Esophagus (tissue), 2 donors: ENCODE results near the gene ERBB4. TPM values are rescaled to one million over a fixed set of nuclear protein-coding genes. Genes with fewer than 3 reads are reported as not detected.

Experiments
- H3K27ac ChIP-seq, 2 donors: one replicate each; pipeline ENCODE4 v1.5.1; 2013; ENCODE audit warnings: low read depth in 2 of 2, mild to moderate bottlenecking in 2 of 2, inconsistent platforms in 1 of 2, low read length in 1 of 2, moderate library complexity in 1 of 2
- H3K27me3 ChIP-seq, 2 donors: one replicate each; pipeline ENCODE4 v1.6.1; 2013; ENCODE audit warnings: low read length in 2 of 2, control low read depth in 1 of 2, mild to moderate bottlenecking in 1 of 2; ENCODE audit not compliant: insufficient read depth in 2 of 2, control insufficient read depth in 1 of 2
- H3K36me3 ChIP-seq, 2 donors: one replicate each; pipeline ENCODE4 v1.6.1; 2013; ENCODE audit warnings: low read length in 1 of 2; ENCODE audit not compliant: control insufficient read depth in 2 of 2, insufficient read depth in 2 of 2
- H3K4me1 ChIP-seq, 2 donors: one replicate each; pipeline ENCODE4 v1.6.1; 2013; ENCODE audit warnings: low read length in 1 of 2; ENCODE audit not compliant: control insufficient read depth in 2 of 2, insufficient read depth in 2 of 2
- H3K4me3 ChIP-seq, 2 donors: one replicate each; pipeline ENCODE4 v1.5.1; 2013; ENCODE audit warnings: low read length in 2 of 2, mild to moderate bottlenecking in 2 of 2, low read depth in 1 of 2, moderate library complexity in 1 of 2
- H3K9me3 ChIP-seq, 2 donors: one replicate each; pipeline ENCODE4 v1.6.1; 2013; ENCODE audit warnings: mild to moderate bottlenecking in 2 of 2, low read depth in 1 of 2, low read length in 1 of 2, moderate library complexity in 1 of 2; ENCODE audit not compliant: control insufficient read depth in 2 of 2, insufficient read depth in 1 of 2
- WGBS, 2 donors: extraction: QIAGEN DNeasy Blood & Tissue Kit; methylation state at CpG; one replicate each; pipeline ENCODE4 v1.1.7; 2013; 5-methylcytosine and 5-hydroxymethylcytosine counted together
- polyA plus RNA-seq, 2 donors: library from polyadenylated mRNA; stranded (reverse); fragments of 200-250 nt; gene quantifications; one replicate each; pipeline ENCODE4 v1.2.3, GENCODE V29; 2013
- donor health status: healthy with polysubstance abuse.
- donor health status: Bipolar disorder and iron deficiency.

Gene ERBB4
- polyA plus RNA-seq, 2 donors: under 0.01 to 0.06 TPM

GRCh38 chr2:211688196-211688595 lies 850.4 kb downstream of the ERBB4 start:
- peaks cover 0 to 2% of the 10 kb centered on the region in 2 donors for H3K9me3 ChIP-seq
- no peaks in the 10 kb centered on the region for H3K4me1 ChIP-seq
- H3K27me3 ChIP-seq: no peaks in the 10 kb centered on the region
- H3K36me3 ChIP-seq: no peaks in the 10 kb centered on the region
- 53 to 55% methylated on average over 2 of the region's 2 CpGs for WGBS, 2 donors
- H3K4me3 ChIP-seq: no peak overlapping the region
- no peak overlapping the region for H3K27ac ChIP-seq

DNA sequence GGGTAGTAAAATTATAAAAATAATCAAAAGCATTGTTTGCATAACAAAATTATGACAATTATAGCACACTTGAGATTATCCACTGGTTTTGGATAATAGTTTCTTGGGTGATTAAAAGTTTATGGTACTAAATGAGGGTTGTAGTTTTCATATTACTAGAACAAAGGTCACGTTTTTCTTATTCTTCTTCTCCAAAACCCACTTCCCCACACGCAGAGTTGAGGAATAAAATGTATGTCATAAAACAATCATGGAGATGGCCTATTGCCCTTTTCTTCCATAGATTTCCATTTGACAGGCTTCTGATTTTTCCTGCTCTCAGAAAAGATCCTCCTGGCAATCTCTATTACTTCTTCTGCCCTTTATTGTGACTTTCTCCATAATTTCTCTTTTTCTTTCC lies 863.9 kb downstream of the ERBB4 start:
- H3K4me1 ChIP-seq: no peaks in the 10 kb centered on the region
- H3K27ac ChIP-seq: no peak overlapping the region
- no peaks in the 10 kb centered on the region for H3K27me3 ChIP-seq
- H3K4me3 ChIP-seq: no peak overlapping the region
- peaks cover 0 to 2% of the 10 kb centered on the region in 2 donors for H3K9me3 ChIP-seq
- WGBS, 2 donors: 61 to 79% methylated on average over 2 of the region's 2 CpGs
- H3K36me3 ChIP-seq: no peaks in the 10 kb centered on the region

GRCh38 chr2:211673133-211673905 lies 865.3 kb downstream of the ERBB4 start:
- no peaks in the 10 kb centered on the region for H3K9me3 ChIP-seq
- no peak overlapping the region for H3K4me3 ChIP-seq
- H3K36me3 ChIP-seq: no peaks in the 10 kb centered on the region
- H3K27me3 ChIP-seq: no peaks in the 10 kb centered on the region
- 61 to 66% methylated on average over 3 of the region's 3 CpGs for WGBS, 2 donors
- no peak overlapping the region for H3K27ac ChIP-seq
- no peaks in the 10 kb centered on the region for H3K4me1 ChIP-seq

- H3K4me3 ChIP-seq: no peak overlapping the region
- no peaks in the 10 kb centered on the region for H3K36me3 ChIP-seq
- no peaks in the 10 kb centered on the region for H3K27me3 ChIP-seq
- no peak overlapping the region for H3K27ac ChIP-seq
- 68 to 76% methylated on average over 1 of the region's 1 CpG for WGBS, 2 donors
- no peaks in the 10 kb centered on the region for H3K4me1 ChIP-seq
- no peaks in the 10 kb centered on the region for H3K9me3 ChIP-seq
Measured at GRCh38 chr2:211671977-211672376, 866.6 kb downstream of the ERBB4 start.

GRCh38 chr2:211665299-211665698 lies 873.3 kb downstream of the ERBB4 start:
- Histone ChIP-seq H3K4me1 (no peaks in the 10 kb centered on the region), H3K4me3 (no peak overlapping the region), H3K27me3 (no peaks in the 10 kb centered on the region), H3K36me3 (no peaks in the 10 kb centered on the region), H3K9me3 (no peaks in the 10 kb centered on the region), H3K27ac (no peak overlapping the region)
- WGBS, 2 donors: 64 to 73% methylated on average over 2 of the region's 2 CpGs

DNA sequence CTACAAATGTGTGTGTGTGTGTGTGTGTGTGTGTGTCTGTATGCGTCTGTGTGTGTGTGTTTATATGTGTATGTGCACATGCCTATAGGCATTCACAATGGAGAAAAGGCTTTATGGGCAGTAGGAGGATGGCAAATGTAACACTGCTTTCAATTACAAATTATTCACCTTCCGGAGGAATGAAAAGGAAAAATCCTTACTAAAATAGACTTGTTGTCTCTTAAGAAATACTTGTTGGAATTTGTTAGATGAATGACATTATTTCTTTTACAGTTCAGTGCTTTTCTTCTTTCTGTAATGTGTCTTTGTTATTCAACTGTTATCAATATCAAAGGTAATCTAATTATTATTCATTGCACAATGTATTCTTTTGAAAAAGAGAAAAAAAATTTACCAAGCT lies 874.3 kb downstream of the ERBB4 start:
- 67 to 75% methylated on average over 2 of the region's 2 CpGs for WGBS, 2 donors
- Histone ChIP-seq H3K4me1 (no peaks in the 10 kb centered on the region), H3K4me3 (no peak overlapping the region), H3K27ac (no peak overlapping the region), H3K27me3 (no peaks in the 10 kb centered on the region), H3K9me3 (no peaks in the 10 kb centered on the region), H3K36me3 (no peaks in the 10 kb centered on the region)

- Histone ChIP-seq H3K4me3 (no peak overlapping the region), H3K27me3 (no peaks in the 10 kb centered on the region), H3K9me3 (no peaks in the 10 kb centered on the region), H3K36me3 (no peaks in the 10 kb centered on the region), H3K4me1 (no peaks in the 10 kb centered on the region), H3K27ac (no peak overlapping the region)
- WGBS, 2 donors: 82 to 86% methylated on average over 3 of the region's 3 CpGs
Measured at GRCh38 chr2:211654211-211654780, 884.3 kb downstream of the ERBB4 start.

DNA sequence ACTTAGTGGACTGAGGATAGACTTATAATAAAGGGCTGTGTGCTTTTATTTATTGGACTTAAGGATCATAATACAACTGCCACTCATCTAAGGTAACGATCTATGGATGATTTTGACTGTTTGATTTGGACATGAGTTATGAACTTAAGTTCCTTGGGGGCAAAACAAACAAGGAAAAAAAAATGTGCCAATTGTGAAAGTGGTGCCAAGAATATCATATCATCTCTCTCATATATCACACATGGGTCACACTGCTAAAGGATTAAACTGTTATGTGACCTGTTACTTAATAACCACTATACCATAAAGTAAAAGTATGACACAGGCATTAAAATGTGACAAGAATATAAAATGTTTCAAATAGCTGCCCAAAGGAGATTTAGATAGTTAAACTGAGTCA lies 886.3 kb downstream of the ERBB4 start:
- Histone ChIP-seq H3K9me3 (no peaks in the 10 kb centered on the region), H3K36me3 (no peaks in the 10 kb centered on the region), H3K27me3 (no peaks in the 10 kb centered on the region), H3K27ac (no peak overlapping the region), H3K4me1 (no peaks in the 10 kb centered on the region), H3K4me3 (no peak overlapping the region)
- 46 to 58% methylated on average over 1 of the region's 1 CpG for WGBS, 2 donors

DNA sequence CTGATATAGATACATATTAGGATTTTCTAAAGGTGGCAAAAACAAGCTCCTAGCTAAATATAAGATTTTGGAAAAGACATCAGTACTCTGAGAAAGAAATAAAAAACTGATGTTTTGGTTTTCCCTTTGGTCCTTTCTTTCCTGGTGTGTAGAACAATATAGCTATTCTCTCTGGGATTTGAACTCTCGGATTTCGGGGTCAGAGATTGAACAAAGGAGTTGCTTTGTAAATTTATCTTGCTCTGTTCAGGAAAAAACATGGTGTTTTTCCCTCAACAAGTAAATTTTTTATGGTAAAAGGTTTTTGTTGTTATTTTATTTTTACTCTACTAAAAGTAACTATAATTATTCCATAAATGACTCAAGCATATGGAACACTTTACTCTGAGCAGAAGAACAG lies 889.3 kb downstream of the ERBB4 start:
- WGBS, 2 donors: 82 to 84% methylated on average over 2 of the region's 2 CpGs
- Histone ChIP-seq H3K4me3 (no peak overlapping the region), H3K36me3 (no peaks in the 10 kb centered on the region), H3K27me3 (no peaks in the 10 kb centered on the region), H3K4me1 (no peaks in the 10 kb centered on the region), H3K27ac (no peak overlapping the region), H3K9me3 (no peaks in the 10 kb centered on the region)

GRCh38 chr2:211631503-211631902 lies 907.1 kb downstream of the ERBB4 start:
- H3K4me3 ChIP-seq: no peak overlapping the region
- no peaks in the 10 kb centered on the region for H3K9me3 ChIP-seq
- no peak overlapping the region for H3K27ac ChIP-seq
- H3K36me3 ChIP-seq: no peaks in the 10 kb centered on the region
- H3K4me1 ChIP-seq: no peaks in the 10 kb centered on the region
- 52 to 58% methylated on average over 1 of the region's 1 CpG for WGBS, 2 donors
- H3K27me3 ChIP-seq: no peaks in the 10 kb centered on the region
